ENCODE results near the gene MCU. TPM values are rescaled to one million over a fixed set of nuclear protein-coding genes. Genes with fewer than 3 reads are reported as not detected.

The MCU gene
- total and polyA plus RNA-seq, 2 of the 8 experiments (the other 6 are each of a cell fraction or from before 2014, with no cell fraction given) = 51.6 to 62.2 TPM

DNA sequence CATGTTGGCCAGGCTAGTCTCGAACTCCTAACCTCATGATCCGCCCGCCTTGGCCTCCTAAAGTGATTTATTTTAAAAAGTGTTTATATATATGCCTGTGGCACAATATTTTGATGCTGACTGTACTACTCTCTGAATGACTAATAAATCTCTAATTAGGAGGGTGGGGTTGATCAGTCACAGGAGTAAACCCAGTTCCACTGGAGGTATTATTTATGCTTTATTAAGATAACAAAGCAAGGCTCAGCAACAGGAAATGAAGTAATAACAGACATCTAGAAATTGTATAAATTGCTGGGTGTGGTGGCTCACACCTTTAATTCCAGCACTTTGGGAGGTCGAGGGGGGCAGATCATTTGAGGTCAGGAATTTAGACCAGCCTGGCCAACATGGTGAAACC, 26.0 kb upstream of the MCU start:
- Histone ChIP-seq H3K9ac (replicated peaks in 1 of 4; ENCODE audit: extremely low read depth in 1 of 4, low read depth in 3 of 4, low read length in 3 of 4) (no peak overlapping the region), H3K4me2 (ENCODE audit: insufficient read depth in 1 of 2, low read depth in 2 of 2, low read length in 2 of 2) (no peak overlapping the region), H2BK5ac (ENCODE audit: low read depth, low read length) (no peak overlapping the region), H2BK15ac (ENCODE audit: low read length) (no peak overlapping the region), H3K4ac (replicated peaks; ENCODE audit: insufficient read length, low read depth, low read length) (no peak overlapping the region), H4K8ac (ENCODE audit: extremely low read depth, insufficient read depth, low read length) (no peak overlapping the region), H3K4me3 (ENCODE audit: extremely low read depth in 1 of 4, insufficient read depth in 2 of 4, low read depth in 3 of 4, low read length in 4 of 4) (no peak overlapping the region), H3K27me3 (replicated peaks in 1 of 4; ENCODE audit: control insufficient read depth in 3 of 4, extremely low read depth in 1 of 4, insufficient read depth in 3 of 4, low read length in 3 of 4) (no peaks in the 10 kb centered on the region; a peak in 1 of 7 replicates), H2AK5ac (ENCODE audit: low read depth, low read length) (no peak overlapping the region), H4K20me1 (replicated peaks in 1 of 2; ENCODE audit: control insufficient read depth in 1 of 2, insufficient read depth in 2 of 2, low read length in 2 of 2) (no peaks in the 10 kb centered on the region), H3K79me1 (ENCODE audit: low read depth, low read length) (no peaks in the 10 kb centered on the region), H3K14ac (ENCODE audit: insufficient read length) (no peak overlapping the region), H3K56ac (replicated peaks; ENCODE audit: insufficient read length, low read depth, low read length) (no peak overlapping the region), H3K79me2 (ENCODE audit: control insufficient read depth in 1 of 2, insufficient read depth in 2 of 2, low read length in 2 of 2) (no peaks in the 10 kb centered on the region), H3K4me1 (replicated peaks in 1 of 4; ENCODE audit: control insufficient read depth in 3 of 4, insufficient read depth in 4 of 4, low read length in 3 of 4) (no peaks in the 10 kb centered on the region), H3K18ac (ENCODE audit: extremely low read depth, low read length) (no peak overlapping the region), H2AFZ (ENCODE audit: low read length) (no peak overlapping the region), H3K36me3 (ENCODE audit: control insufficient read depth in 2 of 4, insufficient read depth in 4 of 4, low read length in 3 of 4) (no peaks in the 10 kb centered on the region), H4K5ac (ENCODE audit: insufficient read length, low read depth, low read length) (no peak overlapping the region), H3K23ac (ENCODE audit: insufficient read length) (no peak overlapping the region), H2BK12ac (ENCODE audit: low read depth, low read length) (no peak overlapping the region), H3K23me2 (ENCODE audit: low read depth, low read length) (no peaks in the 10 kb centered on the region), H3K9me3 (ENCODE audit: insufficient read depth in 2 of 2, low read depth in 1 of 2, low read length in 1 of 2) (no peaks in the 10 kb centered on the region), H2BK120ac (replicated peaks; ENCODE audit: low read depth, low read length) (no peak overlapping the region), H3K27ac (ENCODE audit: low read depth, low read length) (no peak overlapping the region), H2BK20ac (ENCODE audit: low read length) (no peak overlapping the region), H4K91ac (replicated peaks; ENCODE audit: insufficient read length, low read length) (no peak overlapping the region)
- DNase-seq (ENCODE audit: low read depth in 1 of 2, low spot score in 2 of 2) (no peak), FAIRE-seq (no peak)
- WGBS, 2 experiments (ENCODE audit: extremely low coverage in 1 of 2, insufficient coverage in 1 of 2, insufficient read length in 1 of 2, insufficient replicate concordance in 2 of 2, low coverage in 1 of 2, low lambda C conversion rate in 2 of 2, missing lambda C conversion rate in 1 of 2) = 87% methylated on average over 4 of the region's 4 CpGs; no CpG with 5 or more reads in 1 of the 2 experiments
- ChIA-PET CTCF (ENCODE audit: partially characterized antibody) (interaction anchor here (1.1 kb wide), 1 partner anchor 301 kb away, joined by 3 read pairs; no protein-coding TSS in a partner anchor), POLR2A (ENCODE audit: partially characterized antibody) (no interaction called here)
- TF ChIP-seq CHD1 (IDR thresholded peaks at IDR 0.05; ENCODE audit: low read depth, low read length) (no peak), SP4 (IDR thresholded peaks at IDR 0.05; ENCODE audit: low read length) (no peak), RBBP5 (IDR thresholded peaks at IDR 0.05; ENCODE audit: borderline replicate concordance, low read depth, low read length) (no peak), SIN3A (conservative IDR thresholded peaks at IDR 0.05 in 1 of 2, IDR thresholded peaks at IDR 0.05 in 1 of 2; ENCODE audit: low read depth in 1 of 2, low read length in 2 of 2) (no peak), KDM4A (IDR thresholded peaks at IDR 0.05; ENCODE audit: low read depth, low read length, severe bottlenecking) (no peak), CBX5 (IDR thresholded peaks at IDR 0.05; ENCODE audit: low read depth, low read length) (no peak), POLR2AphosphoS5 (IDR thresholded peaks at IDR 0.05; ENCODE audit: low read depth, low read length) (no peak), ASH2L (IDR thresholded peaks at IDR 0.05; ENCODE audit: low read length) (no peak), EGR1 (IDR thresholded peaks at IDR 0.05; ENCODE audit: borderline replicate concordance, low read depth, low read length) (no peak), POLR2A (IDR thresholded peaks at IDR 0.05; ENCODE audit: control extremely low read depth in 1 of 2, low read depth in 2 of 2, low read length in 2 of 2) (no peak), MAFK (IDR thresholded peaks at IDR 0.05; ENCODE audit: low read depth, low read length) (no peak), RAD21 (IDR thresholded peaks at IDR 0.05 in 1 of 2, conservative IDR thresholded peaks at IDR 0.05 in 1 of 2; ENCODE audit: low read depth in 2 of 2, low read length in 2 of 2) (no peak), RNF2 (IDR thresholded peaks at IDR 0.05; ENCODE audit: borderline replicate concordance, low read depth, low read length, missing control alignments, poor library complexity, severe bottlenecking) (no peak), CEBPB (IDR thresholded peaks at IDR 0.05; ENCODE audit: low read depth, low read length) (no peak), RXRA (IDR thresholded peaks at IDR 0.05; ENCODE audit: insufficient read depth, low read depth, low read length) (no peak)
